ENCODE results near the gene RMI2.

GRCh38 chr16:11312718-11313492 lies 32.4 kb upstream of the RMI2 start:
- no peak for TF ChIP-seq CTCF (IDR thresholded peaks at IDR 0.05; ENCODE audit: insufficient read depth, low read length)
- TF ChIP-seq POLR2AphosphoS5 (IDR thresholded peaks at IDR 0.05; ENCODE audit: low read depth), result no peak

All from HL-60 (cell line).